SW480 (cell line): Measurements from ENCODE around the gene GRHPR.

Source experiments
- DNase-seq: peaks from one replicate; pipeline ENCODE4 v3.0.0-alpha.2; 2016; ENCODE audit warnings: low spot score

The GRHPR gene

GRCh38 chr9:37398464-37399025 lies 24.0 kb upstream of the GRHPR start:
- DNase-seq = no peak

- no peak for DNase-seq
Observed at GRCh38 chr9:37399336-37399735, 23.2 kb upstream of the GRHPR start.

- DNase-seq = no peak
Observed at GRCh38 chr9:37404590-37404989, 17.9 kb upstream of the GRHPR start.

- no peak for DNase-seq
Observed at GRCh38 chr9:37405350-37405749, 17.1 kb upstream of the GRHPR start.

- no peak for DNase-seq
Observed at GRCh38 chr9:37405764-37406380, 16.6 kb upstream of the GRHPR start.

GRCh38 chr9:37406603-37407401 lies 15.7 kb upstream of the GRHPR start:
- no peak for DNase-seq

- DNase-seq = peak; percentile 27
Observed at GRCh38 chr9:37407468-37407867, 15.0 kb upstream of the GRHPR start.

GRCh38 chr9:37408933-37409710 lies 13.4 kb upstream of the GRHPR start:
- DNase-seq = no peak

GRCh38 chr9:37410354-37410861 lies 12.1 kb upstream of the GRHPR start:
- DNase-seq = no peak

GRCh38 chr9:37410969-37411785 lies 11.3 kb upstream of the GRHPR start:
- no peak for DNase-seq

- DNase-seq = no peak
Observed at GRCh38 chr9:37412431-37413151, 9.9 kb upstream of the GRHPR start.

GRCh38 chr9:37413311-37413710 lies 9.2 kb upstream of the GRHPR start:
- no peak for DNase-seq

- no peak for DNase-seq
Observed at GRCh38 chr9:37414503-37414943, 8.0 kb upstream of the GRHPR start.

- DNase-seq = peak; percentile 70
Observed at GRCh38 chr9:37415011-37415719, 7.3 kb upstream of the GRHPR start.

- DNase-seq = no peak
Observed at GRCh38 chr9:37417252-37417803, 5.2 kb upstream of the GRHPR start.

GRCh38 chr9:37417857-37418618 lies 4.5 kb upstream of the GRHPR start:
- DNase-seq = no peak

- DNase-seq = no peak
Observed at GRCh38 chr9:37419204-37419603, 3.3 kb upstream of the GRHPR start.

GRCh38 chr9:37420271-37421215 lies 2.0 kb upstream of the GRHPR start:
- no peak for DNase-seq
